K562 (cell line): ENCODE measurements around the gene PDE1C. TPM values are rescaled to one million over a fixed set of nuclear protein-coding genes. Genes with fewer than 3 reads are reported as not detected.

Experiments
- ATAC-seq: fragments of 200-7000 bp; cut with Tn5 transposase; 3 replicates; pipeline ENCODE4 v1.9.1; 2020; ENCODE audit warnings: moderate library complexity
- BruUV-seq: library from RNA; stranded (reverse); fragments of 400-500 nt; replicated peaks from 2 replicates; lab custom pipeline; 2021; lab: Mats Ljungman, UMichigan
- CTCF ChIA-PET: fragments of 300-600 bp; formaldehyde crosslinking; extraction: SDS; loops from one replicate; lab custom pipeline; 2021; ENCODE audit warnings: low intra/inter-chr PET ratio; lab: Yijun Ruan, JAX
- POLR2A ChIA-PET: fragments of 300-600, 350-650 bp; sonication (Branson Sonifier 250); formaldehyde crosslinking; extraction: SDS; loops from one replicate; lab custom pipeline; 2021; ENCODE audit warnings: antibody characterized with exemption, inconsistent platforms; lab: Yijun Ruan, JAX
- DNase-seq, 4 experiments: peaks; one replicate each; pipeline versions ENCODE4 v3.0.0 to v3.0.0-alpha.2; 2011 to 2018; ENCODE audit warnings: low spot score in 3 of 4, mixed read lengths in 3 of 4; ENCODE audit errors: extremely low read depth in 1 of 4
- FAIRE-seq: peaks from 2 replicates; lab custom pipeline; 2011; peaks lifted over from hg19 to GRCh38; lab: Jason Lieb, UNC
- H2AFZ ChIP-seq: 2 replicates; pipeline ENCODE4 v1.6.0; 2011; ENCODE audit warnings: low read depth, low read length, control low read depth, inconsistent platforms
- H3K27ac ChIP-seq: fragments of 200-600 bp; 3 replicates; pipeline ENCODE4 v1.8.0; 2011; ENCODE audit warnings: low read depth, mild to moderate bottlenecking, control low read depth, inconsistent platforms, low read length, moderate library complexity, mixed read lengths; ENCODE audit errors: extremely low read depth
- H3K27me3 ChIP-seq, 2 experiments: fragments of 300-600 bp in 1 of 2; 2 replicates in 1 of 2; 3 replicates in 1 of 2; pipeline versions ENCODE4 v1.6.0 to v1.8.0; 2011; ENCODE audit warnings: inconsistent platforms in 2 of 2, low read length in 2 of 2, mild to moderate bottlenecking in 1 of 2, mixed read lengths in 1 of 2, moderate library complexity in 1 of 2; ENCODE audit not compliant: control insufficient read depth in 2 of 2, insufficient read depth in 2 of 2
- H3K36me3 ChIP-seq: fragments of 300-600 bp; 3 replicates; pipeline ENCODE4 v1.8.0; 2011; ENCODE audit warnings: mild to moderate bottlenecking, low read length, inconsistent platforms; ENCODE audit not compliant: control insufficient read depth, insufficient read depth
- H3K4me1 ChIP-seq, 2 experiments: fragments of 200-600 bp in 1 of 2; replicated peaks in 1 of 2; 2 replicates in 1 of 2; 3 replicates in 1 of 2; pipeline versions ENCODE4 v1.5.1 to v1.8.0; 2011; ENCODE audit warnings: inconsistent platforms in 2 of 2, low read length in 2 of 2, mild to moderate bottlenecking in 1 of 2, mixed read lengths in 1 of 2, moderate library complexity in 1 of 2; ENCODE audit not compliant: control insufficient read depth in 2 of 2, insufficient read depth in 2 of 2
- H3K4me2 ChIP-seq: 2 replicates; pipeline ENCODE4 v1.6.1; 2011; ENCODE audit warnings: low read length, control low read depth, inconsistent platforms, mixed read lengths; ENCODE audit not compliant: insufficient read depth
- H3K4me3 ChIP-seq: fragments of 200-600 bp; sonication (generic), shearing (Covaris generic); 2 replicates; pipeline ENCODE4 v1.5.1; 2016; ENCODE audit warnings: control low read depth, inconsistent platforms
- H3K79me2 ChIP-seq: fragments of 200-600 bp; 3 replicates; pipeline ENCODE4 v1.8.0; 2011; ENCODE audit warnings: low read length, inconsistent platforms; ENCODE audit not compliant: control insufficient read depth, insufficient read depth
- H3K9ac ChIP-seq, 2 experiments: 2 replicates each; pipeline versions ENCODE4 v1.6.0 to v1.6.1; 2011; ENCODE audit warnings: low read depth in 2 of 2, low read length in 2 of 2, control low read depth in 1 of 2, inconsistent platforms in 1 of 2, mild to moderate bottlenecking in 1 of 2, mixed read lengths in 1 of 2; ENCODE audit not compliant: insufficient read depth in 1 of 2
- H3K9me1 ChIP-seq: one replicate; pipeline ENCODE4 v1.6.0; 2011; ENCODE audit warnings: inconsistent platforms, mild to moderate bottlenecking, low read length, moderate library complexity; ENCODE audit not compliant: control insufficient read depth, insufficient read depth
- H3K9me3 ChIP-seq: replicated peaks from 2 replicates; pipeline ENCODE4 v1.5.1; 2011; ENCODE audit warnings: low read depth, low read length, inconsistent platforms; ENCODE audit not compliant: control insufficient read depth, insufficient read depth
- H4K20me1 ChIP-seq: replicated peaks from 2 replicates; pipeline ENCODE4 v1.6.1; 2011; ENCODE audit warnings: low read length, inconsistent platforms, mixed read lengths; ENCODE audit not compliant: control insufficient read depth, insufficient read depth
- E2F3 ChIP-seq: fragments of 250-450 bp; sonication (Bioruptor Pico); IDR thresholded peaks from 2 replicates; pipeline ENCODE4 v1.4.0; 2020; ENCODE audit warnings: mild to moderate bottlenecking
- E2F6 ChIP-seq, 2 experiments: IDR thresholded peaks; 2 replicates each; pipeline ENCODE4 v1.6.1; 2011; ENCODE audit warnings: borderline replicate concordance in 1 of 2, control low read depth in 1 of 2, low read depth in 1 of 2, low read length in 1 of 2, mild to moderate bottlenecking in 1 of 2, mixed read lengths in 1 of 2, moderate library complexity in 1 of 2; ENCODE audit not compliant: insufficient read depth in 1 of 2, insufficient read length in 1 of 2, poor library complexity in 1 of 2, severe bottlenecking in 1 of 2; ENCODE audit errors: extremely low read depth in 1 of 2
- MTA1 ChIP-seq: fragments of 450-650 bp; IDR thresholded peaks from 2 replicates; pipeline ENCODE4 v1.6.1; 2017; ENCODE audit warnings: borderline replicate concordance
- POLR3A ChIP-seq: IDR thresholded peaks from 2 replicates; pipeline ENCODE4 v1.6.1; 2011; ENCODE audit warnings: borderline replicate concordance, mild to moderate bottlenecking, moderate library complexity; ENCODE audit not compliant: insufficient read length, insufficient read depth; ENCODE audit errors: extremely low read depth
- TBL1XR1 ChIP-seq, 2 experiments: IDR thresholded peaks; 2 replicates each; pipeline ENCODE4 v1.6.1; 2012; ENCODE audit warnings: improper control_type of control experiment in 2 of 2, low read length in 2 of 2, mild to moderate bottlenecking in 1 of 2
- ZNF174 ChIP-seq: fragments of 250-450 bp; sonication (Bioruptor Pico); IDR thresholded peaks from 2 replicates; pipeline ENCODE4 v1.4.0; 2020; ENCODE audit warnings: mild to moderate bottlenecking
- ZNF239 ChIP-seq: fragments of 250-450 bp; sonication (Bioruptor Pico); IDR thresholded peaks from 2 replicates; pipeline ENCODE4 v1.4.0; 2020; ENCODE audit warnings: mild to moderate bottlenecking
- WGBS: fragments of 100-300 bp; shearing (Covaris generic); methylation state at CpG from one replicate; pipeline ENCODE4 v1.1.6; 2016; ENCODE audit warnings: low coverage, mixed read lengths; ENCODE audit not compliant: insufficient coverage; ENCODE audit errors: missing lambda C conversion rate; 5-methylcytosine and 5-hydroxymethylcytosine counted together
- in situ Hi-C: fragments of 300-500 bp; cut with MboI; formaldehyde crosslinking; loops from 4 replicates; pipeline ENCODE4 v1.15.0; 2018; ENCODE audit warnings: inconsistent platforms, mixed read lengths
- intact Hi-C: fragments of 100-400 bp; cut with micrococcal nuclease; formaldehyde crosslinking; loops from 2 replicates; pipeline ENCODE4 v1.14.2; 2022
- polyA plus RNA-seq, 8 experiments: library from polyadenylated mRNA; depleted of rRNA in 4 of 8; stranded (reverse) in 5 of 8; unstranded in 3 of 8; fragments of >200 nt; fragmentation: Nextera tagmentation in 2 of 8; fragmentation: Illumina TruSeq in 1 of 8; extraction: Ambion mirVana in 2 of 8; extraction: Trizol in 1 of 8; gene quantifications; 2 replicates each; pipeline versions ENCODE4 v1.2.1 to v1.2.3, GENCODE V29; 2011 to 2014; ENCODE audit warnings: inconsistent platforms in 1 of 8, missing spikeins in 1 of 8
- total RNA-seq, 7 experiments: library from RNA; depleted of rRNA in 6 of 7; stranded (reverse); fragments of >200 nt in 6 of 7; fragmentation: Illumina TruSeq in 2 of 7; extraction: Trizol in 2 of 7; gene quantifications; 2 replicates each; pipeline versions ENCODE4 v1.2.1 to v1.2.3, GENCODE V29; 2011 to 2021; ENCODE audit warnings: low replicate concordance in 1 of 7
- TF ChIP-seq, protein P1 (sequence below): fragments of 450-650 bp; formaldehyde crosslinking; IDR thresholded peaks from 2 replicates; pipeline ENCODE4 v1.4.0; 2022; ENCODE audit warnings: missing genetic modification characterization
- TF ChIP-seq, protein P2 (sequence below): IDR thresholded peaks from 2 replicates; pipeline ENCODE4 v1.6.1; 2011; ENCODE audit not compliant: insufficient read length; ENCODE audit errors: extremely low read depth

Gene PDE1C
- total and polyA plus RNA-seq, 9 of the 15 experiments (the other 6 are each of a cell fraction or from before 2014, with no cell fraction given) = under 0.01 to 0.01 TPM; not detected in 7

DNA sequence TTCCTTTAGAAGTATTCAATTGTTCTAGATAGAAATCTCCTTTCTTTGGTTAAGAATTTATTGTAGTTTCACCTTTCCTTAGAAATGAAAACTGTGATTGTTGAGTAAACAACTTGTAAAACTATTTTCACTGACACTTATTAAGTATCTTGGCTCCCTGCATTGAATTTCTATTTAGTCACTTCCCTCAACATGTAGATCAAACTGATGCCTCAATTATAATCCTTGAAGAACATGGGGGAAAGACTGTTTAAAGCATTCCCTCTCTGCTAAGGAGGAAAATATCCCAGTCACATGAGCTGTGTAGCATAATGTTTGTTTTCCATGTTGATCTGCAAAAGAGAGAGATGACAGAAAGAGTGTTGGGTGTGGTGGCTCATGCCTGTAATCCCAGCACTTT is 99.7 kb downstream of the PDE1C start (continued):
- TF ChIP-seq, protein P1, sequence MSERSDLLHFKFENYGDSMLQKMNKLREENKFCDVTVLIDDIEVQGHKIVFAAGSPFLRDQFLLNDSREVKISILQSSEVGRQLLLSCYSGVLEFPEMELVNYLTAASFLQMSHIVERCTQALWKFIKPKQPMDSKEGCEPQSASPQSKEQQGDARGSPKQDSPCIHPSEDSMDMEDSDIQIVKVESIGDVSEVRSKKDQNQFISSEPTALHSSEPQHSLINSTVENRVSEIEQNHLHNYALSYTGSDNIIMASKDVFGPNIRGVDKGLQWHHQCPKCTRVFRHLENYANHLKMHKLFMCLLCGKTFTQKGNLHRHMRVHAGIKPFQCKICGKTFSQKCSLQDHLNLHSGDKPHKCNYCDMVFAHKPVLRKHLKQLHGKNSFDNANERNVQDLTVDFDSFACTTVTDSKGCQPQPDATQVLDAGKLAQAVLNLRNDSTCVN (CRISPR knock-in tag) = no peak

DNA sequence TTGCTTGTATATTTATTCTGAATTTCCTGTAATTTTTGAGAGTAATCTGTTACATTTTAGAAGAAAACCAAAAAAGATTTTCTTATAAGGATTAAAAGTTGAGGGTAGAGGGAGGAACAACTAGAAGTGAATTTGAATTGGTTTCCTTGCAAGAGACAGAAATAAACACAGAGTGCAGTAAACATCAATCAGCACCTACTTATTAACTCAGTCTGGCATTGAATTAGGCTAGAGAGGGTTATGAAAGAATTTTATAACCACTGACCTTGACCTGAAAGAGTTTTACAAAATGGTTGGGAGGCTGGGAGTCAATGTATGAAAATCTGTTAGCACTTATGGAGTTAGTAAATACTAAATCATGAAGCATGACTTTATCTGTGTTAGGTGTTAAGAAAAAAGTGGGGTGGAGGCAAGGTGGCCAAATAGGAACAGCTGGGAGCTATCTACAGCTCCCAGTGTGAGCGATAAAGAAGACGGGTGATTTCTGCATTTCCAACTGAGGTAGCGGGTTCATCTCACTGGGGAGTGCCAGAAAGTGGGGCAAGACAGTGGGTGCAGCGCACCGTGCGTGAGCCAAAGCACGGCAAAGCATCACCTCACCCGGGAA is 106.5 kb downstream of the PDE1C start:
- no peaks in the 10 kb centered on the region for H3K27me3 ChIP-seq
- H3K4me3 ChIP-seq = no peak overlapping the region
- ChIA-PET CTCF (no interaction called here), POLR2A (no interaction called here)
- H2AFZ ChIP-seq = no peak overlapping the region
- no peaks in the 10 kb centered on the region for H3K9me3 ChIP-seq
- no peaks in the 10 kb centered on the region for H3K4me1 ChIP-seq
- in situ Hi-C loops (no loop called here), intact Hi-C loops (no loop called here)
- no peaks in the 10 kb centered on the region for H3K79me2 ChIP-seq
- TF ChIP-seq ZNF174 (CRISPR knock-in tag) (no peak), E2F3 (CRISPR knock-in tag) (no peak), TBL1XR1 (IDR thresholded peaks at IDR 0.05; ENCODE audit: low read length in 2 of 2) (no peak), E2F6 (IDR thresholded peaks at IDR 0.05; ENCODE audit: borderline replicate concordance in 1 of 2, extremely low read depth in 1 of 2, insufficient read depth in 1 of 2, insufficient read length in 1 of 2, low read depth in 1 of 2, low read length in 1 of 2, poor library complexity in 1 of 2, severe bottlenecking in 1 of 2) (no peak), ZNF239 (CRISPR knock-in tag) (no peak), POLR3A (no peak), MTA1 (no peak)
- TF ChIP-seq, protein P2, sequence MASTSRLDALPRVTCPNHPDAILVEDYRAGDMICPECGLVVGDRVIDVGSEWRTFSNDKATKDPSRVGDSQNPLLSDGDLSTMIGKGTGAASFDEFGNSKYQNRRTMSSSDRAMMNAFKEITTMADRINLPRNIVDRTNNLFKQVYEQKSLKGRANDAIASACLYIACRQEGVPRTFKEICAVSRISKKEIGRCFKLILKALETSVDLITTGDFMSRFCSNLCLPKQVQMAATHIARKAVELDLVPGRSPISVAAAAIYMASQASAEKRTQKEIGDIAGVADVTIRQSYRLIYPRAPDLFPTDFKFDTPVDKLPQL = no peak
- BruUV-seq = no TSS peak
- WGBS = 0% methylated on average over 6 of the region's 8 CpGs
- no peaks in the 10 kb centered on the region for H3K9me1 ChIP-seq
- FAIRE-seq = no peak
- no peak overlapping the region for H3K27ac ChIP-seq
- no peak for DNase-seq
- H3K36me3 ChIP-seq = no peaks in the 10 kb centered on the region
- H3K9ac ChIP-seq = no peak overlapping the region
- no peaks in the 10 kb centered on the region for H4K20me1 ChIP-seq
- H3K4me2 ChIP-seq = no peak overlapping the region
- ATAC-seq = no peak
